Liver (tissue), 3 donors: ENCODE data around the gene SMARCD2.

Experiments
- CTCF ChIP-seq: fragments of 150-350 bp; IDR thresholded peaks from 2 replicates; pipeline ENCODE4 v1.5.1; 2017; ENCODE audit warnings: improper control_type of control experiment, low read depth, low read length; ENCODE audit not compliant: missing input control
- JUND ChIP-seq, 2 donors: IDR thresholded peaks; 2 replicates each; pipeline ENCODE4 v1.6.1; 2016; ENCODE audit warnings: antibody characterized with exemption in 2 of 2
- ZBTB33 ChIP-seq: IDR thresholded peaks from 2 replicates; pipeline ENCODE4 v1.6.1; 2016; ENCODE audit warnings: antibody characterized with exemption
- donor health status: healthy.
- donor health status: healthy.

- TF ChIP-seq CTCF (peak; percentile 47), ZBTB33 (peak; percentile 70), JUND (IDR thresholded peaks at IDR 0.05) (no peak)
Measured at GRCh38 chr17:63848834-63849689, 6.6 kb upstream of the SMARCD2 start.
